GM12878 (cell line): ENCODE data around the gene NDOR1.

Experiments
- FOXM1 ChIP-seq: IDR thresholded peaks from 2 replicates; pipeline ENCODE4 v1.6.1; 2012; ENCODE audit warnings: low read depth, mild to moderate bottlenecking, inconsistent platforms, low read length, moderate library complexity
- ZNF384 ChIP-seq: IDR thresholded peaks from 2 replicates; pipeline ENCODE4 v1.6.1; 2012; ENCODE audit warnings: low read depth, mild to moderate bottlenecking, low read length, improper control_type of control experiment, borderline replicate concordance
- TF ChIP-seq, protein P1 (sequence below), 3 experiments: IDR thresholded peaks in 2 of 3; conservative IDR thresholded peaks in 1 of 3; 2 replicates each; pipeline ENCODE4 v1.5.1; 2011; ENCODE audit warnings: low read depth in 3 of 3, low read length in 3 of 3, mild to moderate bottlenecking in 3 of 3, control low read depth in 2 of 3, moderate library complexity in 2 of 3, inconsistent platforms in 1 of 3, mixed read lengths in 1 of 3; ENCODE audit not compliant: control insufficient read depth in 2 of 3, insufficient read depth in 1 of 3; ENCODE audit errors: extremely low read depth in 1 of 3

DNA sequence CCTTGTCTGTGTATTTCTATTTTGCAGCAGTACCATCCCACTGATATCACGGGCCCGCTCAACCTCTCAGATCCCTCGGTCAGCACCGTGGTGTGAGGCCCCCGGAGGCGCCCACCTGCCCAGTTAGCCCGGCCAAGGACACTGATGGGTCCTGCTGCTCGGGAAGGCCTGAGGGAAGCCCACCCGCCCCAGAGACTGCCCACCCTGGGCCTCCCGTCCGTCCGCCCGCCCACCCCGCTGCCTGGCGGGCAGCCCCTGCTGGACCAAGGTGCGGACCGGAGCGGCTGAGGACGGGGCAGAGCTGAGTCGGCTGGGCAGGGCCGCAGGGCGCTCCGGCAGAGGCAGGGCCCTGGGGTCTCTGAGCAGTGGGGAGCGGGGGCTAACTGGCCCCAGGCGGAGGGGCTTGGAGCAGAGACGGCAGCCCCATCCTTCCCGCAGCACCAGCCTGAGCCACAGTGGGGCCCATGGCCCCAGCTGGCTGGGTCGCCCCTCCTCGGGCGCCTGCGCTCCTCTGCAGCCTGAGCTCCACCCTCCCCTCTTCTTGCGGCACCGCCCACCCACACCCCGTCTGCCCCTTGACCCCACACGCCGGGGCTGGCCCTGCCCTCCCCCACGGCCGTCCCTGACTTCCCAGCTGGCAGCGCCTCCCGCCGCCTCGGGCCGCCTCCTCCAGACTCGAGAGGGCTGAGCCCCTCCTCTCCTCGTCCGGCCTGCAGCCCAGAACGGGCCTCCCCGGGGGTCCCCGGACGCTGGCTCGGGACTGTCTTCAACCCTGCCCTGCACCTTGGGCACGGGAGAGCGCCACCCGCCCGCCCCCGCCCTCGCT, 37.5 kb upstream of the NDOR1 start:
- TF ChIP-seq FOXM1 = no peak
- TF ChIP-seq, protein P1, sequence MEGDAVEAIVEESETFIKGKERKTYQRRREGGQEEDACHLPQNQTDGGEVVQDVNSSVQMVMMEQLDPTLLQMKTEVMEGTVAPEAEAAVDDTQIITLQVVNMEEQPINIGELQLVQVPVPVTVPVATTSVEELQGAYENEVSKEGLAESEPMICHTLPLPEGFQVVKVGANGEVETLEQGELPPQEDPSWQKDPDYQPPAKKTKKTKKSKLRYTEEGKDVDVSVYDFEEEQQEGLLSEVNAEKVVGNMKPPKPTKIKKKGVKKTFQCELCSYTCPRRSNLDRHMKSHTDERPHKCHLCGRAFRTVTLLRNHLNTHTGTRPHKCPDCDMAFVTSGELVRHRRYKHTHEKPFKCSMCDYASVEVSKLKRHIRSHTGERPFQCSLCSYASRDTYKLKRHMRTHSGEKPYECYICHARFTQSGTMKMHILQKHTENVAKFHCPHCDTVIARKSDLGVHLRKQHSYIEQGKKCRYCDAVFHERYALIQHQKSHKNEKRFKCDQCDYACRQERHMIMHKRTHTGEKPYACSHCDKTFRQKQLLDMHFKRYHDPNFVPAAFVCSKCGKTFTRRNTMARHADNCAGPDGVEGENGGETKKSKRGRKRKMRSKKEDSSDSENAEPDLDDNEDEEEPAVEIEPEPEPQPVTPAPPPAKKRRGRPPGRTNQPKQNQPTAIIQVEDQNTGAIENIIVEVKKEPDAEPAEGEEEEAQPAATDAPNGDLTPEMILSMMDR (IDR thresholded peaks at IDR 0.05 in 2 of 3, conservative IDR thresholded peaks at IDR 0.05 in 1 of 3; ENCODE audit: control insufficient read depth in 2 of 3, extremely low read depth in 1 of 3, insufficient read depth in 1 of 3, low read depth in 3 of 3, low read length in 3 of 3) = no peak
- no peak for TF ChIP-seq ZNF384
